K562 (cell line): ENCODE data around the gene CPS1. TPM values are rescaled to one million over a fixed set of nuclear protein-coding genes. Genes with fewer than 3 reads are reported as not detected.

Experiments used
- ATAC-seq: fragments of 200-7000 bp; cut with Tn5 transposase; 3 replicates; pipeline ENCODE4 v1.9.1; 2020; ENCODE audit warnings: moderate library complexity
- BruUV-seq: library from RNA; stranded (reverse); fragments of 400-500 nt; replicated peaks from 2 replicates; lab custom pipeline; 2021; lab: Mats Ljungman, UMichigan
- CTCF ChIA-PET: fragments of 300-600 bp; formaldehyde crosslinking; extraction: SDS; loops from one replicate; lab custom pipeline; 2021; ENCODE audit warnings: low intra/inter-chr PET ratio; lab: Yijun Ruan, JAX
- POLR2A ChIA-PET: fragments of 300-600, 350-650 bp; sonication (Branson Sonifier 250); formaldehyde crosslinking; extraction: SDS; loops from one replicate; lab custom pipeline; 2021; ENCODE audit warnings: antibody characterized with exemption, inconsistent platforms; lab: Yijun Ruan, JAX
- DNase-seq, 4 experiments: peaks; one replicate each; pipeline versions ENCODE4 v3.0.0 to v3.0.0-alpha.2; 2011 to 2018; ENCODE audit warnings: low spot score in 3 of 4, mixed read lengths in 3 of 4; ENCODE audit errors: extremely low read depth in 1 of 4
- FAIRE-seq: peaks from 2 replicates; lab custom pipeline; 2011; peaks lifted over from hg19 to GRCh38; lab: Jason Lieb, UNC
- H2AFZ ChIP-seq: 2 replicates; pipeline ENCODE4 v1.6.0; 2011; ENCODE audit warnings: low read depth, low read length, control low read depth, inconsistent platforms
- H3K27ac ChIP-seq: fragments of 200-600 bp; 3 replicates; pipeline ENCODE4 v1.8.0; 2011; ENCODE audit warnings: low read depth, mild to moderate bottlenecking, control low read depth, inconsistent platforms, low read length, moderate library complexity, mixed read lengths; ENCODE audit errors: extremely low read depth
- H3K27me3 ChIP-seq, 2 experiments: fragments of 300-600 bp in 1 of 2; 2 replicates in 1 of 2; 3 replicates in 1 of 2; pipeline versions ENCODE4 v1.6.0 to v1.8.0; 2011; ENCODE audit warnings: inconsistent platforms in 2 of 2, low read length in 2 of 2, mild to moderate bottlenecking in 1 of 2, mixed read lengths in 1 of 2, moderate library complexity in 1 of 2; ENCODE audit not compliant: control insufficient read depth in 2 of 2, insufficient read depth in 2 of 2
- H3K36me3 ChIP-seq: fragments of 300-600 bp; 3 replicates; pipeline ENCODE4 v1.8.0; 2011; ENCODE audit warnings: mild to moderate bottlenecking, low read length, inconsistent platforms; ENCODE audit not compliant: control insufficient read depth, insufficient read depth
- H3K4me1 ChIP-seq, 2 experiments: fragments of 200-600 bp in 1 of 2; replicated peaks in 1 of 2; 2 replicates in 1 of 2; 3 replicates in 1 of 2; pipeline versions ENCODE4 v1.5.1 to v1.8.0; 2011; ENCODE audit warnings: inconsistent platforms in 2 of 2, low read length in 2 of 2, mild to moderate bottlenecking in 1 of 2, mixed read lengths in 1 of 2, moderate library complexity in 1 of 2; ENCODE audit not compliant: control insufficient read depth in 2 of 2, insufficient read depth in 2 of 2
- H3K4me2 ChIP-seq: 2 replicates; pipeline ENCODE4 v1.6.1; 2011; ENCODE audit warnings: low read length, control low read depth, inconsistent platforms, mixed read lengths; ENCODE audit not compliant: insufficient read depth
- H3K4me3 ChIP-seq: fragments of 200-600 bp; sonication (generic), shearing (Covaris generic); 2 replicates; pipeline ENCODE4 v1.5.1; 2016; ENCODE audit warnings: control low read depth, inconsistent platforms
- H3K79me2 ChIP-seq: fragments of 200-600 bp; 3 replicates; pipeline ENCODE4 v1.8.0; 2011; ENCODE audit warnings: low read length, inconsistent platforms; ENCODE audit not compliant: control insufficient read depth, insufficient read depth
- H3K9ac ChIP-seq, 2 experiments: 2 replicates each; pipeline versions ENCODE4 v1.6.0 to v1.6.1; 2011; ENCODE audit warnings: low read depth in 2 of 2, low read length in 2 of 2, control low read depth in 1 of 2, inconsistent platforms in 1 of 2, mild to moderate bottlenecking in 1 of 2, mixed read lengths in 1 of 2; ENCODE audit not compliant: insufficient read depth in 1 of 2
- H3K9me1 ChIP-seq: one replicate; pipeline ENCODE4 v1.6.0; 2011; ENCODE audit warnings: inconsistent platforms, mild to moderate bottlenecking, low read length, moderate library complexity; ENCODE audit not compliant: control insufficient read depth, insufficient read depth
- H3K9me3 ChIP-seq: replicated peaks from 2 replicates; pipeline ENCODE4 v1.5.1; 2011; ENCODE audit warnings: low read depth, low read length, inconsistent platforms; ENCODE audit not compliant: control insufficient read depth, insufficient read depth
- H4K20me1 ChIP-seq: replicated peaks from 2 replicates; pipeline ENCODE4 v1.6.1; 2011; ENCODE audit warnings: low read length, inconsistent platforms, mixed read lengths; ENCODE audit not compliant: control insufficient read depth, insufficient read depth
- CREB3L1 ChIP-seq: fragments of 450-650 bp; IDR thresholded peaks from 2 replicates; pipeline ENCODE4 v1.6.1; 2014; ENCODE audit warnings: low read depth, mild to moderate bottlenecking, moderate library complexity, borderline replicate concordance
- CSDE1 ChIP-seq, 2 experiments: fragments of 450-650 bp; IDR thresholded peaks; 2 replicates each; pipeline ENCODE4 v1.6.1; 2016; ENCODE audit warnings: mild to moderate bottlenecking in 1 of 2
- CUX1 ChIP-seq: fragments of 200-800 bp; sonication (Bioruptor generic); IDR thresholded peaks from 2 replicates; pipeline ENCODE4 v1.6.1; 2016; ENCODE audit warnings: missing genetic modification characterization, missing compliant biosample characterization
- DPF2 ChIP-seq: fragments of 450-650 bp; IDR thresholded peaks from 2 replicates; pipeline ENCODE4 v1.6.1; 2016
- FUS ChIP-seq: fragments of 200-400 bp; formaldehyde crosslinking; optimal IDR thresholded peaks from 2 replicates; pipeline ENCODE3; 2017; ENCODE audit warnings: low read depth, low read length
- HSF4 ChIP-seq: fragments of 250-450 bp; sonication (Bioruptor Pico); IDR thresholded peaks from 2 replicates; pipeline ENCODE4 v2.1.2; 2022; ENCODE audit warnings: mild to moderate bottlenecking, moderate library complexity, borderline replicate concordance
- KLF16 ChIP-seq: IDR thresholded peaks from 2 replicates; pipeline ENCODE4 v1.6.1; 2016; ENCODE audit warnings: antibody characterized with exemption
- ZNF217 ChIP-seq: sonication (generic); formaldehyde crosslinking; IDR thresholded peaks from 2 replicates; pipeline ENCODE4 v1.8.0; 2022; ENCODE audit warnings: mild to moderate bottlenecking, missing genetic modification reagents
- ZNF274 ChIP-seq: IDR thresholded peaks from 2 replicates; pipeline ENCODE4 v1.6.1; 2011; ENCODE audit warnings: low read depth, mild to moderate bottlenecking, low read length, moderate library complexity, borderline replicate concordance
- ZNF395 ChIP-seq: fragments of 200-800 bp; sonication (Bioruptor generic); IDR thresholded peaks from 2 replicates; pipeline ENCODE4 v1.6.1; 2017; ENCODE audit warnings: missing genetic modification characterization, missing compliant biosample characterization
- ZNF41 ChIP-seq: fragments of 250-450 bp; sonication (Bioruptor Pico); conservative IDR thresholded peaks from 2 replicates; pipeline ENCODE4 v1.4.0; 2020; ENCODE audit warnings: mild to moderate bottlenecking
- ZNF449 ChIP-seq: fragments of 250-450 bp; sonication (Bioruptor Pico); IDR thresholded peaks from 2 replicates; pipeline ENCODE4 v1.8.0; 2022; ENCODE audit warnings: moderate library complexity, mild to moderate bottlenecking, inconsistent platforms
- ZNF75A ChIP-seq: fragments of 450-650 bp; formaldehyde crosslinking; IDR thresholded peaks from 2 replicates; pipeline ENCODE4 v1.4.0; 2020; ENCODE audit warnings: mild to moderate bottlenecking
- ZZZ3 ChIP-seq: fragments of 450-650 bp; IDR thresholded peaks from 2 replicates; pipeline ENCODE4 v1.6.1; 2016; ENCODE audit warnings: antibody characterized with exemption, mild to moderate bottlenecking, moderate library complexity
- WGBS: fragments of 100-300 bp; shearing (Covaris generic); methylation state at CpG from one replicate; pipeline ENCODE4 v1.1.6; 2016; ENCODE audit warnings: low coverage, mixed read lengths; ENCODE audit not compliant: insufficient coverage; ENCODE audit errors: missing lambda C conversion rate; 5-methylcytosine and 5-hydroxymethylcytosine counted together
- in situ Hi-C: fragments of 300-500 bp; cut with MboI; formaldehyde crosslinking; loops from 4 replicates; pipeline ENCODE4 v1.15.0; 2018; ENCODE audit warnings: inconsistent platforms, mixed read lengths
- intact Hi-C: fragments of 100-400 bp; cut with micrococcal nuclease; formaldehyde crosslinking; loops from 2 replicates; pipeline ENCODE4 v1.14.2; 2022
- polyA plus RNA-seq, 8 experiments: library from polyadenylated mRNA; depleted of rRNA in 4 of 8; stranded (reverse) in 5 of 8; unstranded in 3 of 8; fragments of >200 nt; fragmentation: Nextera tagmentation in 2 of 8; fragmentation: Illumina TruSeq in 1 of 8; extraction: Ambion mirVana in 2 of 8; extraction: Trizol in 1 of 8; gene quantifications; 2 replicates each; pipeline versions ENCODE4 v1.2.1 to v1.2.3, GENCODE V29; 2011 to 2014; ENCODE audit warnings: inconsistent platforms in 1 of 8, missing spikeins in 1 of 8
- total RNA-seq, 7 experiments: library from RNA; depleted of rRNA in 6 of 7; stranded (reverse); fragments of >200 nt in 6 of 7; fragmentation: Illumina TruSeq in 2 of 7; extraction: Trizol in 2 of 7; gene quantifications; 2 replicates each; pipeline versions ENCODE4 v1.2.1 to v1.2.3, GENCODE V29; 2011 to 2021; ENCODE audit warnings: low replicate concordance in 1 of 7

CPS1 gene
- total and polyA plus RNA-seq, 9 of the 15 experiments (the other 6 are each of a cell fraction or from before 2014, with no cell fraction given): 2.4 to 13.5 (median 6.0) TPM

GRCh38 chr2:210540900-210541289 is 15.5 kb upstream of the CPS1 start:
- 0% methylated on average over 2 of the region's 2 CpGs for WGBS
- DNase-seq: no peak
- no peak for ATAC-seq
- Histone ChIP-seq H3K4me1 (no peaks in the 10 kb centered on the region), H4K20me1 (no peaks in the 10 kb centered on the region), H3K4me3 (no peak overlapping the region), H3K9me3 (no peaks in the 10 kb centered on the region), H2AFZ (no peak overlapping the region), H3K36me3 (no peaks in the 10 kb centered on the region), H3K4me2 (no peak overlapping the region), H3K79me2 (no peaks in the 10 kb centered on the region), H3K27ac (no peak overlapping the region), H3K27me3 (no peaks in the 10 kb centered on the region), H3K9me1 (no peaks in the 10 kb centered on the region), H3K9ac (no peak overlapping the region)
- BruUV-seq: no TSS peak
- ChIA-PET POLR2A (no interaction called here), CTCF (no interaction called here)
- FAIRE-seq: no peak
- intact Hi-C loops (no loop called here), in situ Hi-C loops (no loop called here)
- TF ChIP-seq CSDE1 (IDR thresholded peaks at IDR 0.05) (no peak), ZNF217 (CRISPR knock-in tag) (no peak), DPF2 (no peak), ZNF41 (CRISPR knock-in tag) (no peak), CREB3L1 (no peak), ZNF395 (no peak), ZNF75A (no peak), ZZZ3 (no peak), KLF16 (no peak), ZNF274 (no peak), ZNF449 (no peak), CUX1 (CRISPR knock-in tag) (no peak), FUS (no peak), HSF4 (no peak)
